GM12865 (cell line): ENCODE results near the gene ELP4.

Experiments
- DNase-seq: peaks from one replicate; pipeline ENCODE4 v3.0.0; 2010; ENCODE audit warnings: low read depth
- H3K4me3 ChIP-seq: 2 replicates; pipeline ENCODE4 v1.5.1; 2011; ENCODE audit warnings: mild to moderate bottlenecking, low read depth, low read length, control low read depth
- CTCF ChIP-seq: IDR thresholded peaks from 2 replicates; pipeline ENCODE4 v1.5.1; 2011; ENCODE audit warnings: low read length, control low read depth, low read depth, inconsistent platforms; ENCODE audit not compliant: insufficient read depth; ENCODE audit errors: missing control alignments

The ELP4 gene

GRCh38 chr11:31792036-31792435 is 282.5 kb downstream of the ELP4 start:
- TF ChIP-seq CTCF: no peak
- no peak overlapping the region for H3K4me3 ChIP-seq
- DNase-seq: no peak

- no peak for DNase-seq
- no peak overlapping the region for H3K4me3 ChIP-seq
- TF ChIP-seq CTCF: no peak
These were observed 282.9 kb downstream of the ELP4 start for GRCh38 chr11:31792456-31792855.

- TF ChIP-seq CTCF: no peak
- no peak overlapping the region for H3K4me3 ChIP-seq
- DNase-seq: no peak
These were observed 283.7 kb downstream of the ELP4 start for GRCh38 chr11:31793264-31793663.

GRCh38 chr11:31794548-31794947 is 285.0 kb downstream of the ELP4 start:
- H3K4me3 ChIP-seq: no peak overlapping the region
- no peak for TF ChIP-seq CTCF
- DNase-seq: no peak

- H3K4me3 ChIP-seq: no peak overlapping the region
- DNase-seq: no peak
- no peak for TF ChIP-seq CTCF
These were observed 286.3 kb downstream of the ELP4 start for GRCh38 chr11:31795706-31796498.

- H3K4me3 ChIP-seq: no peak overlapping the region
- DNase-seq: no peak
- TF ChIP-seq CTCF: no peak
These were observed 287.1 kb downstream of the ELP4 start for GRCh38 chr11:31796499-31797189.
